OCI-LY3 (cell line): ENCODE results near the gene PDE9A.

Experiments used
- H2AFZ ChIP-seq: fragments of 200-600, 300-600 bp; shearing (Covaris generic); 2 replicates; pipeline ENCODE4 v1.6.0; 2014; ENCODE audit warnings: antibody characterized with exemption, low read depth, low read length
- H3K27ac ChIP-seq: fragments of 200-600, 300-600 bp; sonication (generic); 2 replicates; pipeline ENCODE4 v1.5.1; 2014; ENCODE audit warnings: mild to moderate bottlenecking, low read length, moderate library complexity, mixed read lengths
- H3K27me3 ChIP-seq: fragments of 200-600, 300-600 bp; sonication (generic); 2 replicates; pipeline ENCODE4 v1.6.1; 2014; ENCODE audit warnings: low read depth, low read length, mixed read lengths
- H3K36me3 ChIP-seq: fragments of 200-600, 300-600 bp; sonication (generic); replicated peaks from 2 replicates; pipeline ENCODE3; 2014; ENCODE audit warnings: low read depth, low read length, mixed read lengths
- H3K4me1 ChIP-seq: fragments of 300-600, 200-600 bp; sonication (generic); 2 replicates; pipeline ENCODE4 v1.6.1; 2014; ENCODE audit warnings: low read length, mixed read lengths
- H3K4me2 ChIP-seq: fragments of 200-600, 300-600 bp; sonication (generic); 2 replicates; pipeline ENCODE4 v1.6.1; 2014; ENCODE audit warnings: low read length, mixed read lengths
- H3K4me3 ChIP-seq: fragments of 300-600, 200-600 bp; sonication (generic); 2 replicates; pipeline ENCODE4 v1.5.1; 2014; ENCODE audit warnings: antibody characterized with exemption, mild to moderate bottlenecking, low read length, moderate library complexity
- H3K79me2 ChIP-seq: fragments of 300-600, 200-600 bp; shearing (Covaris generic); 2 replicates; pipeline ENCODE4 v1.6.1; 2014; ENCODE audit warnings: mild to moderate bottlenecking, low read length, mixed read lengths
- H3K9ac ChIP-seq: fragments of 300-600, 200-600 bp; shearing (Covaris generic); 2 replicates; pipeline ENCODE4 v1.6.0; 2014; ENCODE audit warnings: mild to moderate bottlenecking, low read length, moderate library complexity
- H3K9me3 ChIP-seq: fragments of 200-600, 300-600 bp; shearing (Covaris generic); 2 replicates; pipeline ENCODE4 v1.6.1; 2014; ENCODE audit warnings: low read length, mixed read lengths; ENCODE audit not compliant: insufficient read depth
- H4K20me1 ChIP-seq: fragments of 200-600, 300-600 bp; sonication (generic); 2 replicates; pipeline ENCODE4 v1.6.1; 2016; ENCODE audit warnings: low read length, mixed read lengths; ENCODE audit not compliant: insufficient read depth
- EZH2phosphoT487 ChIP-seq: fragments of 200-600 bp; shearing (Covaris generic); IDR thresholded peaks from 2 replicates; pipeline ENCODE4 v1.6.1; 2018; ENCODE audit warnings: antibody characterized with exemption, mixed run types, low read depth
- TF ChIP-seq, protein P1 (sequence below): fragments of 200-600, 300-600 bp; sonication (generic); IDR thresholded peaks from 2 replicates; pipeline ENCODE4 v1.5.1; 2014; ENCODE audit warnings: antibody characterized with exemption, low read length, low read depth

The PDE9A gene

GRCh38 chr21:42721341-42721824 lies 68.0 kb downstream of the PDE9A start:
- no peaks in the 10 kb centered on the region for H3K9me3 ChIP-seq
- no peaks in the 10 kb centered on the region for H3K79me2 ChIP-seq
- H3K27me3 ChIP-seq, result 0 out of 2 replicates have a peak, but pooled peaks cover 8% of the 10 kb centered on the region
- H3K27ac ChIP-seq, result no peak overlapping the region
- H3K4me2 ChIP-seq, result no peak overlapping the region
- no peak for TF ChIP-seq EZH2phosphoT487
- TF ChIP-seq, protein P1, sequence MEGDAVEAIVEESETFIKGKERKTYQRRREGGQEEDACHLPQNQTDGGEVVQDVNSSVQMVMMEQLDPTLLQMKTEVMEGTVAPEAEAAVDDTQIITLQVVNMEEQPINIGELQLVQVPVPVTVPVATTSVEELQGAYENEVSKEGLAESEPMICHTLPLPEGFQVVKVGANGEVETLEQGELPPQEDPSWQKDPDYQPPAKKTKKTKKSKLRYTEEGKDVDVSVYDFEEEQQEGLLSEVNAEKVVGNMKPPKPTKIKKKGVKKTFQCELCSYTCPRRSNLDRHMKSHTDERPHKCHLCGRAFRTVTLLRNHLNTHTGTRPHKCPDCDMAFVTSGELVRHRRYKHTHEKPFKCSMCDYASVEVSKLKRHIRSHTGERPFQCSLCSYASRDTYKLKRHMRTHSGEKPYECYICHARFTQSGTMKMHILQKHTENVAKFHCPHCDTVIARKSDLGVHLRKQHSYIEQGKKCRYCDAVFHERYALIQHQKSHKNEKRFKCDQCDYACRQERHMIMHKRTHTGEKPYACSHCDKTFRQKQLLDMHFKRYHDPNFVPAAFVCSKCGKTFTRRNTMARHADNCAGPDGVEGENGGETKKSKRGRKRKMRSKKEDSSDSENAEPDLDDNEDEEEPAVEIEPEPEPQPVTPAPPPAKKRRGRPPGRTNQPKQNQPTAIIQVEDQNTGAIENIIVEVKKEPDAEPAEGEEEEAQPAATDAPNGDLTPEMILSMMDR, result no peak
- no peaks in the 10 kb centered on the region for H3K4me1 ChIP-seq
- no peak overlapping the region for H3K4me3 ChIP-seq
- H3K9ac ChIP-seq, result no peak overlapping the region
- no peaks in the 10 kb centered on the region for H4K20me1 ChIP-seq
- H3K36me3 ChIP-seq, result no peaks in the 10 kb centered on the region
- H2AFZ ChIP-seq, result no peak overlapping the region

- TF ChIP-seq EZH2phosphoT487, result no peak
- TF ChIP-seq, protein P1, result no peak
- Histone ChIP-seq H3K4me2 (no peak overlapping the region), H3K27me3 (0 out of 2 replicates have a peak, but pooled peaks cover 8% of the 10 kb centered on the region), H3K4me3 (no peak overlapping the region), H2AFZ (no peak overlapping the region), H3K9ac (no peak overlapping the region), H4K20me1 (no peaks in the 10 kb centered on the region), H3K27ac (no peak overlapping the region), H3K4me1 (no peaks in the 10 kb centered on the region), H3K79me2 (no peaks in the 10 kb centered on the region), H3K36me3 (no peaks in the 10 kb centered on the region), H3K9me3 (no peaks in the 10 kb centered on the region)
Measured at GRCh38 chr21:42722153-42722552, 68.7 kb downstream of the PDE9A start.

DNA sequence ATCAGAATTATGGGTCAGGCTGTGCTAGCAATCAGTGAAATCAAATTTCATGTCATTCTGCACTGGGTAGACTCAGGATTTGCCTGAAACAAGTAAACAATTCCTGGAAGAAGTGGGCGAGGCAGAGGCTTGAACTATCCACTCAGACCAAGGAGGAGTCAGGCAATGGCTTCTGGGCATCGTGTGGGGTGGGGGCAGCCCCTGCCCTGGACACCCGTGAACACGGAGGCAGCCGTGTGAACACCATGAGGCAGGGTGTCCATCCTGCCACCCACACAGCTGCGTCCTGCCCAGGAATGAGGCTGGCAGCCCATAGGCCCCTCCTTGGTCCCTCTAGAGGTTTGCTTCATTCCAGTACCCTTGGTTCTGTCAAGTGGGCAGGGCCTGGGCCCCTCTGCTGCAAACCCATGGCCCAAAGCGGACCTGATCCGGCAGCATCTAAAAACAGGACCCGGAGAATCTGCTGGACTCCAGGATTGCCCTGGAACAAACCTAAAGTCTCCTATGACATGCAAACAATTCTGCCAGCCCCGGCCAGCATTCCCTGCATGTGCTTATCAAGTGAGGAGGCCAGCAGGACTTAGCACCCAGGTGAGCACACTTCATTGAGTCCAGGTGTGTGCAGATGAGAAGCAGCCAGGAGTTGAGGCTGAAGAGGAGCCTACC lies 69.5 kb downstream of the PDE9A start:
- no peak overlapping the region for H2AFZ ChIP-seq
- TF ChIP-seq EZH2phosphoT487, result no peak
- TF ChIP-seq, protein P1, result no peak
- H3K9me3 ChIP-seq, result no peaks in the 10 kb centered on the region
- H3K27me3 ChIP-seq, result 0 out of 2 replicates have a peak, but pooled peaks cover 8% of the 10 kb centered on the region
- H3K79me2 ChIP-seq, result no peaks in the 10 kb centered on the region
- H3K4me1 ChIP-seq, result no peaks in the 10 kb centered on the region
- no peak overlapping the region for H3K27ac ChIP-seq
- no peaks in the 10 kb centered on the region for H4K20me1 ChIP-seq
- H3K4me2 ChIP-seq, result no peak overlapping the region
- no peak overlapping the region for H3K4me3 ChIP-seq
- H3K9ac ChIP-seq, result no peak overlapping the region
- H3K36me3 ChIP-seq, result no peaks in the 10 kb centered on the region

- no peak overlapping the region for H3K27ac ChIP-seq
- no peak overlapping the region for H3K9ac ChIP-seq
- H3K9me3 ChIP-seq, result no peaks in the 10 kb centered on the region
- H3K27me3 ChIP-seq, result peaks cover 11% of the 10 kb centered on the region
- TF ChIP-seq, protein P1, result no peak
- no peak for TF ChIP-seq EZH2phosphoT487
- H4K20me1 ChIP-seq, result no peaks in the 10 kb centered on the region
- no peak overlapping the region for H3K4me2 ChIP-seq
- H3K4me1 ChIP-seq, result no peaks in the 10 kb centered on the region
- H3K36me3 ChIP-seq, result no peaks in the 10 kb centered on the region
- H3K4me3 ChIP-seq, result no peak overlapping the region
- no peak overlapping the region for H2AFZ ChIP-seq
- no peaks in the 10 kb centered on the region for H3K79me2 ChIP-seq
Measured at GRCh38 chr21:42724226-42724920, 71.0 kb downstream of the PDE9A start.
